HG02870 (cell line): ENCODE results near the gene RNF25.
"Not testable (repeated sequence)": the region's sequence is repeated elsewhere in the genome, so short reads cannot be mapped to it uniquely, and the experiment has no call there.

Experiments
- ATAC-seq: cut with Tn5 transposase; IDR thresholded peaks from one replicate; pipeline ENCODE4 v1.9.1; 2021; ENCODE audit warnings: mild to moderate bottlenecking, moderate library complexity; ENCODE audit not compliant: unreplicated experiment

The RNF25 gene

GRCh38 chr2:218671654-218672566, at the start of gene RNF25, which contains the start of gene STK36:
Gene RNF25 (minus strand): TSS chr2:218672002. CDS start chr2:218671970, 32 bp downstream.
Gene STK36 (plus strand): TSS chr2:218672086. CDS start chr2:218672830, 744 bp downstream.
- peak; percentile 96 for ATAC-seq

GRCh38 chr2:218721488-218721887, 49.7 kb upstream of the RNF25 start:
- ATAC-seq, result no peak

GRCh38 chr2:218720048-218721041, 48.5 kb upstream of the RNF25 start:
- no peak for ATAC-seq

GRCh38 chr2:218719457-218719856, 47.7 kb upstream of the RNF25 start:
- no peak for ATAC-seq

GRCh38 chr2:218718058-218718457, 46.3 kb upstream of the RNF25 start:
- no peak for ATAC-seq

- no peak for ATAC-seq
Observed at GRCh38 chr2:218717262-218717661, 45.5 kb upstream of the RNF25 start.

GRCh38 chr2:218716070-218716469, 44.3 kb upstream of the RNF25 start:
- no peak for ATAC-seq

- ATAC-seq, result no peak
Observed at GRCh38 chr2:218713922-218714321, 42.1 kb upstream of the RNF25 start.

- ATAC-seq, result no peak
Observed at GRCh38 chr2:218711550-218711929, 39.7 kb upstream of the RNF25 start.

GRCh38 chr2:218710687-218711549, 39.1 kb upstream of the RNF25 start, which contains the start of gene TTLL4:
Gene TTLL4 (plus strand): TSS chr2:218710835. CDS start chr2:218737677, 26,842 bp downstream.
- ATAC-seq, result peak; percentile 87

- no peak for ATAC-seq
Observed at GRCh38 chr2:218710334-218710686, 38.5 kb upstream of the RNF25 start.

GRCh38 chr2:218709908-218710307, 38.1 kb upstream of the RNF25 start:
- ATAC-seq, result no peak

GRCh38 chr2:218708086-218708485, 36.3 kb upstream of the RNF25 start:
- peak; percentile 35 for ATAC-seq

GRCh38 chr2:218703341-218703740, 31.5 kb upstream of the RNF25 start:
- no peak for ATAC-seq

- ATAC-seq, result no peak
Observed at GRCh38 chr2:218701806-218702205, 30.0 kb upstream of the RNF25 start.

- no peak for ATAC-seq
Observed at GRCh38 chr2:218698885-218699284, 27.1 kb upstream of the RNF25 start.

GRCh38 chr2:218694405-218695145, 22.8 kb upstream of the RNF25 start:
- ATAC-seq, result no peak

GRCh38 chr2:218691234-218691633, 19.4 kb upstream of the RNF25 start:
- ATAC-seq, result no peak

GRCh38 chr2:218687400-218688060, 15.7 kb upstream of the RNF25 start:
- ATAC-seq, result not testable (repeated sequence)
